ENCODE results near the gene FGD5.

Gene FGD5

GRCh38 chr3:14943042-14943441 is 124.3 kb downstream of the FGD5 start:
- DNase-seq (ENCODE audit: low spot score): no peak
- TF ChIP-seq CTCF (IDR thresholded peaks at IDR 0.05; ENCODE audit: extremely low read depth, insufficient read depth, missing control alignments): no peak
- in situ Hi-C loops (cut with MboI; ENCODE audit: low pct_unique_long_range_greater_than_20kb, low sequenced_read_pairs, unreplicated experiment): no loop called here

- no peak for TF ChIP-seq CTCF (IDR thresholded peaks at IDR 0.05; ENCODE audit: extremely low read depth, insufficient read depth, missing control alignments)
- in situ Hi-C loops (cut with MboI; ENCODE audit: low pct_unique_long_range_greater_than_20kb, low sequenced_read_pairs, unreplicated experiment): no loop called here
Measured at GRCh38 chr3:14946236-14946635, 127.5 kb downstream of the FGD5 start.

GRCh38 chr3:14946739-14947099 is 128.0 kb downstream of the FGD5 start:
- no peak for TF ChIP-seq CTCF (IDR thresholded peaks at IDR 0.05; ENCODE audit: extremely low read depth, insufficient read depth, missing control alignments)
- in situ Hi-C loops (cut with MboI; ENCODE audit: low pct_unique_long_range_greater_than_20kb, low sequenced_read_pairs, unreplicated experiment): no loop called here

More at GRCh38 chr3:14946236-14946635, 127.5 kb downstream of the FGD5 start:
- no peak for DNase-seq (ENCODE audit: low spot score)

GRCh38 chr3:14947100-14947885 is 128.5 kb downstream of the FGD5 start, which contains the start of gene NR2C2:
Gene NR2C2 (plus strand): TSS chr3:14947583. CDS start chr3:15003915, 56,332 bp downstream.
- no peak for TF ChIP-seq CTCF (IDR thresholded peaks at IDR 0.05; ENCODE audit: extremely low read depth, insufficient read depth, missing control alignments)
- DNase-seq (ENCODE audit: low spot score): peak; percentile 94
- in situ Hi-C loops (cut with MboI; ENCODE audit: low pct_unique_long_range_greater_than_20kb, low sequenced_read_pairs, unreplicated experiment): no loop called here

More at GRCh38 chr3:14946739-14947099, 128.0 kb downstream of the FGD5 start:
- no peak for DNase-seq (ENCODE audit: low spot score)

GRCh38 chr3:14947886-14948608 is 129.3 kb downstream of the FGD5 start:
- TF ChIP-seq CTCF (IDR thresholded peaks at IDR 0.05; ENCODE audit: extremely low read depth, insufficient read depth, missing control alignments): no peak
- in situ Hi-C loops (cut with MboI; ENCODE audit: low pct_unique_long_range_greater_than_20kb, low sequenced_read_pairs, unreplicated experiment): no loop called here
- DNase-seq (ENCODE audit: low spot score): peak; percentile 99

- TF ChIP-seq CTCF (IDR thresholded peaks at IDR 0.05; ENCODE audit: extremely low read depth, insufficient read depth, missing control alignments): no peak
Measured at GRCh38 chr3:14948609-14949038, 129.9 kb downstream of the FGD5 start.

More at GRCh38 chr3:14948609-14949038, 129.9 kb downstream of the FGD5 start:
- DNase-seq (ENCODE audit: low spot score): no peak
- in situ Hi-C loops (cut with MboI; ENCODE audit: low pct_unique_long_range_greater_than_20kb, low sequenced_read_pairs, unreplicated experiment): no loop called here

All from GM13977 (cell line).